HG02610 (cell line): Measurements from ENCODE around the gene AADACL2.

Source experiments
- ATAC-seq: cut with Tn5 transposase; IDR thresholded peaks from one replicate; pipeline ENCODE4 v1.9.1; 2021; ENCODE audit warnings: mild to moderate bottlenecking, moderate library complexity; ENCODE audit not compliant: unreplicated experiment

The AADACL2 gene

GRCh38 chr3:151798466-151798865 lies 64.7 kb downstream of the AADACL2 start:
- ATAC-seq = no peak

DNA sequence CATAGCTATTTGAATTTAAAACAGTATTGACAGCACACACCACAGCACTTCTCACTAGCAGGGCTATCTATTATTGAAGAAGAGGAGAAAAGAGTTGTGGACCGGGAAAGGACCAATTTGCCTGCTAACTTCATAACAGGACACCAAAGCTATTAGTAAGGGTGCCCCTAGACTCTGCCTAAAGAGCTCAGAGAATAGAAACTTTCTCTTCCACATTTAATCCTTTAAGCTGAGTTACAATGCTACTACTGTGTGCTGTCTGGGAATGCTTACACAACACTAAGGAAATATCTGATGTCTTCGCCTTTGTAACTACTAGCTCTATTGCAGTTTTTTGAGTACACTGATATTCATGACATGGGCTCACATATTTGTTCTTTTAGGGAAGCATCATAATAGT lies 66.7 kb downstream of the AADACL2 start:
- no peak for ATAC-seq

GRCh38 chr3:151804267-151804666 lies 70.5 kb downstream of the AADACL2 start:
- ATAC-seq = no peak

DNA sequence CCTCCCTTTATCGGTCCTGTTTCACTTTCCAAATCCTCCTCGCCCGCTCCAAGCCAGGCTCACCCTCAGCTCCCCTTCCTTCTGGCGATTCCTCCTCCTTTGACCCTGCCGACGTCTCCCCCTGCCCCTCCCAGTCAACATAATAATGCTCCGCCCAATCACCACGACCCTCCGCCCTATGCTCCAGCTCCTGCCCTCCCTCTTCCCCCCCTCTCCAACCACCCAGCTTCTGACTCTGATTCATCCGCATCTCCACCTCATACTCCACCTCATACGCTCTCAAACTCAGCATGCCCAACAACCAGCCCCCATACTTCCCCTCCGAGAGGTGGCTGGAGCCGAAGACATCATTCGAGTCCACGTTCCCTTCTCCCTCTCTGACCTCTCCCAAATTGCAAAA lies 73.1 kb downstream of the AADACL2 start:
- ATAC-seq = no peak
